ENCODE results near the gene EDEM3. TPM values are rescaled to one million over a fixed set of nuclear protein-coding genes. Genes with fewer than 3 reads are reported as not detected.
A peak's percentile ranks its signal among the peaks of the same experiment; 100 is the strongest.

The EDEM3 gene
- total RNA-seq, 4 donors from 2014 or later = 22.8 to 34.7 (median 31.3) TPM

- Histone ChIP-seq H3K4me3 (no peak overlapping the region), H3K4me1 (peaks cover 0 to 3% (median 0%) of the 10 kb centered on the region in 3 donors), H3K9me3 (no peaks in the 10 kb centered on the region), H3K36me3 (no peaks in the 10 kb centered on the region), H3K27ac (no peak overlapping the region), H3K27me3 (no peaks in the 10 kb centered on the region)
- WGBS, 2 donors (ENCODE audit: low coverage in 1 of 2) = 78 to 83% methylated on average over 1 of the region's 1 CpG
- no peak for ATAC-seq
- no peak for TF ChIP-seq EP300 (IDR thresholded peaks at IDR 0.05)
- no peak for TF ChIP-seq POLR2AphosphoS5 (IDR thresholded peaks at IDR 0.05)
- TF ChIP-seq, protein P1, sequence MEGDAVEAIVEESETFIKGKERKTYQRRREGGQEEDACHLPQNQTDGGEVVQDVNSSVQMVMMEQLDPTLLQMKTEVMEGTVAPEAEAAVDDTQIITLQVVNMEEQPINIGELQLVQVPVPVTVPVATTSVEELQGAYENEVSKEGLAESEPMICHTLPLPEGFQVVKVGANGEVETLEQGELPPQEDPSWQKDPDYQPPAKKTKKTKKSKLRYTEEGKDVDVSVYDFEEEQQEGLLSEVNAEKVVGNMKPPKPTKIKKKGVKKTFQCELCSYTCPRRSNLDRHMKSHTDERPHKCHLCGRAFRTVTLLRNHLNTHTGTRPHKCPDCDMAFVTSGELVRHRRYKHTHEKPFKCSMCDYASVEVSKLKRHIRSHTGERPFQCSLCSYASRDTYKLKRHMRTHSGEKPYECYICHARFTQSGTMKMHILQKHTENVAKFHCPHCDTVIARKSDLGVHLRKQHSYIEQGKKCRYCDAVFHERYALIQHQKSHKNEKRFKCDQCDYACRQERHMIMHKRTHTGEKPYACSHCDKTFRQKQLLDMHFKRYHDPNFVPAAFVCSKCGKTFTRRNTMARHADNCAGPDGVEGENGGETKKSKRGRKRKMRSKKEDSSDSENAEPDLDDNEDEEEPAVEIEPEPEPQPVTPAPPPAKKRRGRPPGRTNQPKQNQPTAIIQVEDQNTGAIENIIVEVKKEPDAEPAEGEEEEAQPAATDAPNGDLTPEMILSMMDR (IDR thresholded peaks at IDR 0.05) = no peak
- TF ChIP-seq POLR2A (IDR thresholded peaks at IDR 0.05) = no peak
Measured at GRCh38 chr1:184669391-184669790, 85.3 kb downstream of the EDEM3 start.

GRCh38 chr1:184665360-184665759, 89.3 kb downstream of the EDEM3 start:
- ATAC-seq = no peak
- Histone ChIP-seq H3K27ac (no peak overlapping the region), H3K9me3 (no peaks in the 10 kb centered on the region), H3K36me3 (no peaks in the 10 kb centered on the region), H3K4me1 (peaks cover 0 to 15% (median 0%) of the 10 kb centered on the region in 3 donors), H3K27me3 (no peaks in the 10 kb centered on the region), H3K4me3 (no peak overlapping the region)
- TF ChIP-seq POLR2AphosphoS5 (IDR thresholded peaks at IDR 0.05) (no peak), EP300 (IDR thresholded peaks at IDR 0.05) (no peak), POLR2A (IDR thresholded peaks at IDR 0.05) (no peak)
- TF ChIP-seq, protein P1 (IDR thresholded peaks at IDR 0.05) = no peak
- 58 to 68% methylated on average over 6 of the region's 6 CpGs for WGBS, 2 donors (ENCODE audit: low coverage in 1 of 2)

GRCh38 chr1:184664661-184665060, 90.0 kb downstream of the EDEM3 start:
- ATAC-seq = no peak
- Histone ChIP-seq H3K36me3 (no peaks in the 10 kb centered on the region), H3K9me3 (no peaks in the 10 kb centered on the region), H3K4me1 (peaks cover 0 to 15% (median 0%) of the 10 kb centered on the region in 3 donors), H3K27me3 (no peaks in the 10 kb centered on the region), H3K4me3 (peak overlapping the region in 1 of 2 donors; percentile 45), H3K27ac (peak overlapping the region in 1 of 4 donors; percentile 65)
- WGBS, 2 donors (ENCODE audit: low coverage in 1 of 2) = 79 to 95% methylated on average over 4 of the region's 15 CpGs
- TF ChIP-seq POLR2A (IDR thresholded peaks at IDR 0.05) (no peak), EP300 (IDR thresholded peaks at IDR 0.05) (no peak), POLR2AphosphoS5 (IDR thresholded peaks at IDR 0.05) (no peak)
- TF ChIP-seq, protein P1 (IDR thresholded peaks at IDR 0.05) = no peak

GRCh38 chr1:184664042-184664660, 90.5 kb downstream of the EDEM3 start:
- WGBS, 2 donors (ENCODE audit: low coverage in 1 of 2) = 0 to 30% methylated on average over 1 to 2 of the region's 40 CpGs
- Histone ChIP-seq H3K9me3 (no peaks in the 10 kb centered on the region), H3K27ac (peak overlapping the region in 3 of 4 donors; percentile 8 to 65 (median 26)), H3K36me3 (no peaks in the 10 kb centered on the region), H3K4me1 (peaks cover 0 to 15% (median 0%) of the 10 kb centered on the region in 3 donors), H3K4me3 (peak overlapping the region; percentile 21 to 45), H3K27me3 (no peaks in the 10 kb centered on the region)
- ATAC-seq = peak; percentile 89
- TF ChIP-seq, protein P1 (IDR thresholded peaks at IDR 0.05) = peak; percentile 92 to 97 (median 95)
- TF ChIP-seq EP300 (IDR thresholded peaks at IDR 0.05) = no peak

- WGBS, 2 donors (ENCODE audit: low coverage in 1 of 2) = 0 to 71% methylated on average over 1 of the region's 1 CpG
- peaks cover 0 to 22% (median 0%) of the 10 kb centered on the region in 3 donors for H3K4me1 ChIP-seq
Measured at GRCh38 chr1:184661801-184662200, 92.9 kb downstream of the EDEM3 start.

More at GRCh38 chr1:184661801-184662200, 92.9 kb downstream of the EDEM3 start:
- no peak overlapping the region for H3K4me3 ChIP-seq
- no peak for TF ChIP-seq EP300 (IDR thresholded peaks at IDR 0.05)
- TF ChIP-seq, protein P1 (IDR thresholded peaks at IDR 0.05) = no peak
- TF ChIP-seq POLR2A (IDR thresholded peaks at IDR 0.05) = no peak
- no peak for TF ChIP-seq POLR2AphosphoS5 (IDR thresholded peaks at IDR 0.05)
- no peaks in the 10 kb centered on the region for H3K36me3 ChIP-seq
- no peaks in the 10 kb centered on the region for H3K9me3 ChIP-seq
- no peak overlapping the region for H3K27ac ChIP-seq
- H3K27me3 ChIP-seq = no peaks in the 10 kb centered on the region
- no peak for ATAC-seq

All from gastroesophageal sphincter (tissue), 4 donors.